SU-DHL-6 (cell line): ENCODE measurements around the gene LRRN2.

Experiments used
- EZH2phosphoT487 ChIP-seq: fragments of 200-600 bp; sonication (generic), shearing (Covaris generic); conservative IDR thresholded peaks from 2 replicates; pipeline ENCODE4 v1.6.1; 2018; ENCODE audit warnings: mild to moderate bottlenecking, antibody characterized with exemption, low read length, moderate library complexity, mixed read lengths
- TF ChIP-seq, protein P1 (sequence below): fragments of 200-600 bp; sonication (generic); IDR thresholded peaks from one replicate; pipeline ENCODE4 v1.5.1; 2017; ENCODE audit warnings: antibody characterized with exemption, mild to moderate bottlenecking, low read length, moderate library complexity; ENCODE audit not compliant: insufficient read depth, poor library complexity, severe bottlenecking

DNA sequence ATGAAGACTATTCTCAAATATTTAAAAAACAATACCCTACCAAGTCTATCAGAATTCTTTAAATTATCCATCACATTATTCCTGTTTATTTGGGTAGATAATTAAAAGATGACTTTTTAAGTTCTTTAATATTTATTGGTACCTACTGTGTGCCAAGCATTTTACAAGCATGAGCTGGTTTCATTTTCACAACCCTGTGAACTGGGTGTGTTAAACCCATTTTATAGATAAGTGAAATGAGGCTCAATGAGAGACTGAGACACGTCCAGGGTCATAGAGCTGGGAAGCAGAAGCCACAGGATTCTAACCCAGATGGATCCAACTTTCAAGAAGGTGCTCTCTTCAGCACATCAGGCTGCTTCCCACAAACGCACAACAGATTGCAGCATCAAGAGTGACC, 12.3 kb downstream of the LRRN2 start:
- TF ChIP-seq, protein P1, sequence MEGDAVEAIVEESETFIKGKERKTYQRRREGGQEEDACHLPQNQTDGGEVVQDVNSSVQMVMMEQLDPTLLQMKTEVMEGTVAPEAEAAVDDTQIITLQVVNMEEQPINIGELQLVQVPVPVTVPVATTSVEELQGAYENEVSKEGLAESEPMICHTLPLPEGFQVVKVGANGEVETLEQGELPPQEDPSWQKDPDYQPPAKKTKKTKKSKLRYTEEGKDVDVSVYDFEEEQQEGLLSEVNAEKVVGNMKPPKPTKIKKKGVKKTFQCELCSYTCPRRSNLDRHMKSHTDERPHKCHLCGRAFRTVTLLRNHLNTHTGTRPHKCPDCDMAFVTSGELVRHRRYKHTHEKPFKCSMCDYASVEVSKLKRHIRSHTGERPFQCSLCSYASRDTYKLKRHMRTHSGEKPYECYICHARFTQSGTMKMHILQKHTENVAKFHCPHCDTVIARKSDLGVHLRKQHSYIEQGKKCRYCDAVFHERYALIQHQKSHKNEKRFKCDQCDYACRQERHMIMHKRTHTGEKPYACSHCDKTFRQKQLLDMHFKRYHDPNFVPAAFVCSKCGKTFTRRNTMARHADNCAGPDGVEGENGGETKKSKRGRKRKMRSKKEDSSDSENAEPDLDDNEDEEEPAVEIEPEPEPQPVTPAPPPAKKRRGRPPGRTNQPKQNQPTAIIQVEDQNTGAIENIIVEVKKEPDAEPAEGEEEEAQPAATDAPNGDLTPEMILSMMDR, result no peak
- no peak for TF ChIP-seq EZH2phosphoT487
